GM23338 (cell line): ENCODE measurements around the gene LYVE1. TPM values are rescaled to one million over a fixed set of nuclear protein-coding genes. Genes with fewer than 3 reads are reported as not detected.

Source experiments
- ATAC-seq: fragments of 200-7000 bp; cut with Tn5 transposase; 3 replicates; pipeline ENCODE4 v1.9.1; 2020
- DNase-seq: peaks from one replicate; pipeline ENCODE4 v3.0.0-alpha.2; 2015; ENCODE audit warnings: low spot score
- H2AFZ ChIP-seq: fragments of 200-600 bp; sonication (generic); 2 replicates; pipeline ENCODE4 v1.8.0; 2016; ENCODE audit warnings: antibody characterized with exemption, mild to moderate bottlenecking, moderate library complexity
- H3F3A ChIP-seq: fragments of 200-600 bp; sonication (generic); replicated peaks from 2 replicates; pipeline ENCODE4 v1.8.0; 2017; ENCODE audit warnings: antibody characterized with exemption, mixed run types, low read depth
- H3K27ac ChIP-seq: fragments of 200-600 bp; sonication (generic); 2 replicates; pipeline ENCODE4 v1.6.1; 2016; ENCODE audit warnings: low read depth
- H3K27me3 ChIP-seq: fragments of 200-600 bp; sonication (generic); 2 replicates; pipeline ENCODE4 v1.8.0; 2016; ENCODE audit warnings: mild to moderate bottlenecking, mixed run types, moderate library complexity; ENCODE audit not compliant: insufficient read depth
- H3K36me3 ChIP-seq: fragments of 200-600 bp; sonication (generic); 2 replicates; pipeline ENCODE4 v1.8.0; 2016; ENCODE audit warnings: mild to moderate bottlenecking; ENCODE audit not compliant: insufficient read depth
- H3K4me1 ChIP-seq: fragments of 200-600 bp; sonication (generic); 2 replicates; pipeline ENCODE4 v1.8.0; 2016; ENCODE audit warnings: mild to moderate bottlenecking, moderate library complexity; ENCODE audit not compliant: insufficient read depth
- H3K4me2 ChIP-seq: fragments of 200-600 bp; sonication (generic); 2 replicates; pipeline ENCODE4 v1.7.1; 2017; ENCODE audit warnings: mixed run types
- H3K4me3 ChIP-seq: fragments of 200-600 bp; sonication (generic); 2 replicates; pipeline ENCODE4 v1.6.1; 2016; ENCODE audit warnings: mixed run types
- H3K79me2 ChIP-seq: fragments of 200-600 bp; sonication (generic); replicated peaks from 2 replicates; pipeline ENCODE4 v1.8.0; 2017; ENCODE audit warnings: mild to moderate bottlenecking; ENCODE audit not compliant: insufficient read depth
- H3K9me2 ChIP-seq: fragments of 200-600 bp; sonication (generic); 2 replicates; pipeline ENCODE4 v1.8.0; 2017; ENCODE audit not compliant: insufficient read depth
- H4K20me1 ChIP-seq: fragments of 200-600 bp; sonication (generic); replicated peaks from 2 replicates; pipeline ENCODE4 v1.8.0; 2017; ENCODE audit warnings: mild to moderate bottlenecking; ENCODE audit not compliant: insufficient read depth
- H3K27ac Mint-ChIP-seq: 2 replicates; pipeline ENCODE4 v1.8.0; 2020; ENCODE audit warnings: inconsistent platforms, mild to moderate bottlenecking, moderate library complexity, mixed read lengths
- H3K27me3 Mint-ChIP-seq: 3 replicates; pipeline ENCODE4 v1.8.0; 2022; ENCODE audit warnings: low read depth, mild to moderate bottlenecking, moderate library complexity, mixed read lengths, inconsistent platforms; ENCODE audit not compliant: insufficient read depth, poor library complexity
- H3K36me3 Mint-ChIP-seq: 3 replicates; pipeline ENCODE4 v1.8.0; 2021; ENCODE audit warnings: low read depth, mild to moderate bottlenecking, inconsistent platforms, moderate library complexity, mixed read lengths
- H3K4me1 Mint-ChIP-seq: 3 replicates; pipeline ENCODE4 v1.8.0; 2020; ENCODE audit warnings: mild to moderate bottlenecking, inconsistent platforms, mixed read lengths
- H3K4me3 Mint-ChIP-seq: 3 replicates; pipeline ENCODE4 v1.8.0; 2021; ENCODE audit warnings: moderate library complexity, mild to moderate bottlenecking, inconsistent platforms, mixed read lengths
- H3K9me3 Mint-ChIP-seq: 3 replicates; pipeline ENCODE4 v1.8.0; 2020; ENCODE audit warnings: moderate library complexity, mild to moderate bottlenecking, inconsistent platforms, mixed read lengths
- CREB1 ChIP-seq: fragments of 250-450 bp; sonication (Bioruptor Pico); IDR thresholded peaks from 2 replicates; pipeline ENCODE4 v1.5.0; 2020; ENCODE audit warnings: low read depth, mild to moderate bottlenecking, moderate library complexity
- ETS1 ChIP-seq: IDR thresholded peaks from 2 replicates; pipeline ENCODE4 v1.6.1; 2016; ENCODE audit warnings: antibody characterized with exemption
- EZH2 ChIP-seq: fragments of 200-600 bp; sonication (generic); IDR thresholded peaks from one replicate; pipeline ENCODE4 v1.8.0; 2017; ENCODE audit warnings: antibody characterized with exemption, mild to moderate bottlenecking, low read depth; ENCODE audit not compliant: unreplicated experiment
- EZH2phosphoT487 ChIP-seq: fragments of 200-600 bp; sonication (generic); IDR thresholded peaks from one replicate; pipeline ENCODE4 v1.8.1; 2018; ENCODE audit warnings: antibody characterized with exemption; ENCODE audit not compliant: unreplicated experiment
- JUNB ChIP-seq: IDR thresholded peaks from one replicate; pipeline ENCODE4 v1.6.1; 2016; ENCODE audit warnings: antibody characterized with exemption; ENCODE audit not compliant: unreplicated experiment
- NANOG ChIP-seq: IDR thresholded peaks from 2 replicates; pipeline ENCODE4 v1.6.1; 2016; ENCODE audit warnings: antibody characterized with exemption, borderline replicate concordance
- REST ChIP-seq: IDR thresholded peaks from one replicate; pipeline ENCODE4 v1.6.1; 2018; ENCODE audit warnings: antibody characterized with exemption; ENCODE audit not compliant: unreplicated experiment
- ZNF462 ChIP-seq: fragments of 250-450 bp; sonication (Bioruptor Pico); IDR thresholded peaks from 2 replicates; pipeline ENCODE4 v1.5.0; 2020; ENCODE audit warnings: mild to moderate bottlenecking, moderate library complexity
- polyA plus RNA-seq: library from polyadenylated mRNA; unstranded; fragments of >200 nt; fragmentation: Nextera tagmentation; extraction: Ambion mirVana; gene quantifications from 2 replicates; pipeline ENCODE4 v1.2.1, GENCODE V29; 2016
- total RNA-seq: library from RNA; depleted of rRNA; stranded (reverse); fragments of >200 nt; shearing (Covaris generic); gene quantifications from 2 replicates; pipeline ENCODE4 v1.2.3, GENCODE V29; 2014

LYVE1 gene
- total and polyA plus RNA-seq, 2 experiments from 2014 or later: 0.94 TPM; not detected in 1

- TF ChIP-seq ZNF462 (CRISPR knock-in tag): no peak
Observed at GRCh38 chr11:10534316-10534715, 34.1 kb downstream of the LYVE1 start (continued).

GRCh38 chr11:10533323-10533722 lies 35.1 kb downstream of the LYVE1 start:
- H3K9me2 ChIP-seq: no peaks in the 10 kb centered on the region
- H4K20me1 ChIP-seq: no peaks in the 10 kb centered on the region
- no peak overlapping the region for H2AFZ ChIP-seq
- H3K27me3 ChIP-seq: no peaks in the 10 kb centered on the region
- Mint-ChIP-seq H3K4me1 (no peaks in the 10 kb centered on the region), H3K27ac (no peak overlapping the region), H3K27me3 (no peaks in the 10 kb centered on the region), H3K36me3 (no peaks in the 10 kb centered on the region), H3K4me3 (no peak overlapping the region), H3K9me3 (no peaks in the 10 kb centered on the region)
- no peak overlapping the region for H3K27ac ChIP-seq
- no peaks in the 10 kb centered on the region for H3K36me3 ChIP-seq
- H3F3A ChIP-seq: no peaks in the 10 kb centered on the region
- DNase-seq (no peak), ATAC-seq (no peak)
- no peak overlapping the region for H3K4me2 ChIP-seq
- H3K4me1 ChIP-seq: no peaks in the 10 kb centered on the region
- no peaks in the 10 kb centered on the region for H3K79me2 ChIP-seq
- no peak overlapping the region for H3K4me3 ChIP-seq
- TF ChIP-seq EZH2 (no peak), NANOG (no peak), EZH2phosphoT487 (no peak), CREB1 (CRISPR knock-in tag) (no peak), ETS1 (no peak), REST (no peak), JUNB (no peak)
